Ishikawa (cell line): Measurements from ENCODE around the gene HTR3B.

Experiments
- CEBPB ChIP-seq: IDR thresholded peaks from 2 replicates; pipeline ENCODE4 v1.6.1; 2012
- EGR1 ChIP-seq: IDR thresholded peaks from 2 replicates; pipeline ENCODE4 v1.6.1; 2012
- EP300 ChIP-seq: IDR thresholded peaks from 2 replicates; pipeline ENCODE4 v1.6.1; 2012; ENCODE audit warnings: borderline replicate concordance
- FOXM1 ChIP-seq: IDR thresholded peaks from 2 replicates; pipeline ENCODE4 v1.6.1; 2012; ENCODE audit warnings: low read depth, borderline replicate concordance
- MAX ChIP-seq: IDR thresholded peaks from 2 replicates; pipeline ENCODE4 v1.6.1; 2012
- NFIC ChIP-seq: IDR thresholded peaks from 2 replicates; pipeline ENCODE4 v1.6.1; 2012
- RAD21 ChIP-seq: IDR thresholded peaks from 2 replicates; pipeline ENCODE4 v1.6.1; 2012; ENCODE audit warnings: low read depth
- TAF1 ChIP-seq: IDR thresholded peaks from 2 replicates; pipeline ENCODE4 v1.6.1; 2012; ENCODE audit warnings: low read depth, mild to moderate bottlenecking
- YY1 ChIP-seq: IDR thresholded peaks from 2 replicates; pipeline ENCODE4 v1.6.1; 2012; ENCODE audit warnings: low read depth
- ZBTB7A ChIP-seq: IDR thresholded peaks from 2 replicates; pipeline ENCODE4 v1.6.1; 2012; ENCODE audit warnings: low read depth
- TF ChIP-seq, protein P1 (sequence below): IDR thresholded peaks from 2 replicates; pipeline ENCODE4 v1.6.1; 2012; ENCODE audit warnings: low read depth, mild to moderate bottlenecking
- TF ChIP-seq, protein P2 (sequence below): IDR thresholded peaks from 2 replicates; pipeline ENCODE4 v1.6.1; 2012

DNA sequence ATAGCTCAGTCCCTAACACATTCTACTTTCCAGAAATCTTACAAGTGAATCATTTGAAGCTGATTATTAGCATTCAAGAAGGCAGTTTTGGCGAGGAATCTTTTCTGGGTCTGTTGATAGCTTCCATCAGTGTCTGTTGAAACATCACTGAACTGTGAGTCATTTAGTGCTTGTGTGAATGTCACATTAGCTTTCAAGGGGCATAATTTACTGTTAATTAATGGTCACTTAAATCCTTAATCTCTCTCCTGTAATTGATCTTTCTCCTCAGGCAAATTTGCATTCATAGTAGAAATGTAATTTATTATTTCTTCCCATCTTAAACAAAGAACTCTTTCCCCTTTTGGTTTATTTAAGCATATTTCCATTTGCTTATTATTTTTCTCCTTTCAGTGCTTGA lies 2.6 kb downstream of the HTR3B start:
- TF ChIP-seq, protein P1, sequence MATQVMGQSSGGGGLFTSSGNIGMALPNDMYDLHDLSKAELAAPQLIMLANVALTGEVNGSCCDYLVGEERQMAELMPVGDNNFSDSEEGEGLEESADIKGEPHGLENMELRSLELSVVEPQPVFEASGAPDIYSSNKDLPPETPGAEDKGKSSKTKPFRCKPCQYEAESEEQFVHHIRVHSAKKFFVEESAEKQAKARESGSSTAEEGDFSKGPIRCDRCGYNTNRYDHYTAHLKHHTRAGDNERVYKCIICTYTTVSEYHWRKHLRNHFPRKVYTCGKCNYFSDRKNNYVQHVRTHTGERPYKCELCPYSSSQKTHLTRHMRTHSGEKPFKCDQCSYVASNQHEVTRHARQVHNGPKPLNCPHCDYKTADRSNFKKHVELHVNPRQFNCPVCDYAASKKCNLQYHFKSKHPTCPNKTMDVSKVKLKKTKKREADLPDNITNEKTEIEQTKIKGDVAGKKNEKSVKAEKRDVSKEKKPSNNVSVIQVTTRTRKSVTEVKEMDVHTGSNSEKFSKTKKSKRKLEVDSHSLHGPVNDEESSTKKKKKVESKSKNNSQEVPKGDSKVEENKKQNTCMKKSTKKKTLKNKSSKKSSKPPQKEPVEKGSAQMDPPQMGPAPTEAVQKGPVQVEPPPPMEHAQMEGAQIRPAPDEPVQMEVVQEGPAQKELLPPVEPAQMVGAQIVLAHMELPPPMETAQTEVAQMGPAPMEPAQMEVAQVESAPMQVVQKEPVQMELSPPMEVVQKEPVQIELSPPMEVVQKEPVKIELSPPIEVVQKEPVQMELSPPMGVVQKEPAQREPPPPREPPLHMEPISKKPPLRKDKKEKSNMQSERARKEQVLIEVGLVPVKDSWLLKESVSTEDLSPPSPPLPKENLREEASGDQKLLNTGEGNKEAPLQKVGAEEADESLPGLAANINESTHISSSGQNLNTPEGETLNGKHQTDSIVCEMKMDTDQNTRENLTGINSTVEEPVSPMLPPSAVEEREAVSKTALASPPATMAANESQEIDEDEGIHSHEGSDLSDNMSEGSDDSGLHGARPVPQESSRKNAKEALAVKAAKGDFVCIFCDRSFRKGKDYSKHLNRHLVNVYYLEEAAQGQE = no peak
- TF ChIP-seq CEBPB = no peak
- no peak for TF ChIP-seq EGR1
- TF ChIP-seq TAF1 = no peak
- TF ChIP-seq EP300 = no peak
- no peak for TF ChIP-seq FOXM1
- no peak for TF ChIP-seq YY1
- TF ChIP-seq ZBTB7A = no peak
- TF ChIP-seq, protein P2, sequence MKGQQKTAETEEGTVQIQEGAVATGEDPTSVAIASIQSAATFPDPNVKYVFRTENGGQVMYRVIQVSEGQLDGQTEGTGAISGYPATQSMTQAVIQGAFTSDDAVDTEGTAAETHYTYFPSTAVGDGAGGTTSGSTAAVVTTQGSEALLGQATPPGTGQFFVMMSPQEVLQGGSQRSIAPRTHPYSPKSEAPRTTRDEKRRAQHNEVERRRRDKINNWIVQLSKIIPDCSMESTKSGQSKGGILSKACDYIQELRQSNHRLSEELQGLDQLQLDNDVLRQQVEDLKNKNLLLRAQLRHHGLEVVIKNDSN = no peak
- no peak for TF ChIP-seq RAD21
- no peak for TF ChIP-seq NFIC
- no peak for TF ChIP-seq MAX
